Hepatocyte (in vitro differentiated cells): Measurements from ENCODE around the gene ITGA1. TPM values are rescaled to one million over a fixed set of nuclear protein-coding genes. Genes with fewer than 3 reads are reported as not detected.

Source experiments
- DNase-seq: peaks from one replicate; pipeline ENCODE4 v3.0.0-alpha.2; 2016; ENCODE audit warnings: low spot score
- H2AFZ ChIP-seq: fragments of 200-600 bp; sonication (generic); 2 replicates; pipeline ENCODE4 v1.6.0; 2016; ENCODE audit warnings: antibody characterized with exemption, mild to moderate bottlenecking
- H3K27ac ChIP-seq: fragments of 200-600 bp; sonication (generic); 2 replicates; pipeline ENCODE4 v1.5.1; 2016; ENCODE audit warnings: mild to moderate bottlenecking
- H3K27me3 ChIP-seq: fragments of 200-600 bp; sonication (generic); 2 replicates; pipeline ENCODE4 v1.6.1; 2016
- H3K36me3 ChIP-seq: fragments of 200-600 bp; sonication (generic); replicated peaks from 2 replicates; pipeline ENCODE4 v1.5.1; 2016; ENCODE audit warnings: low read depth; ENCODE audit not compliant: insufficient read depth
- H3K4me1 ChIP-seq: fragments of 200-600 bp; sonication (generic); 2 replicates; pipeline ENCODE4 v1.5.1; 2016; ENCODE audit warnings: mild to moderate bottlenecking, moderate library complexity; ENCODE audit not compliant: insufficient read depth
- H3K4me2 ChIP-seq: fragments of 200-600 bp; sonication (generic); 2 replicates; pipeline ENCODE4 v1.6.0; 2016
- H3K4me3 ChIP-seq: fragments of 200-600 bp; sonication (generic); 2 replicates; pipeline ENCODE4 v1.5.1; 2016; ENCODE audit warnings: mild to moderate bottlenecking
- H3K79me2 ChIP-seq: fragments of 200-600 bp; sonication (generic); 2 replicates; pipeline ENCODE4 v1.6.0; 2017; ENCODE audit warnings: mild to moderate bottlenecking
- H3K9me2 ChIP-seq: fragments of 200-600 bp; sonication (generic); replicated peaks from 2 replicates; pipeline ENCODE4 v1.6.0; 2017; ENCODE audit warnings: mild to moderate bottlenecking; ENCODE audit not compliant: insufficient read depth
- H3K9me3 ChIP-seq: fragments of 200-600 bp; sonication (generic); 2 replicates; pipeline ENCODE4 v1.5.1; 2016; ENCODE audit warnings: low read depth, mild to moderate bottlenecking
- H4K20me1 ChIP-seq: fragments of 200-600 bp; sonication (generic); 2 replicates; pipeline ENCODE4 v1.6.0; 2016; ENCODE audit warnings: mild to moderate bottlenecking; ENCODE audit not compliant: insufficient read depth, poor library complexity, severe bottlenecking
- EZH2 ChIP-seq: fragments of 200-600 bp; sonication (generic); IDR thresholded peaks from 2 replicates; pipeline ENCODE4 v1.6.1; 2016; ENCODE audit warnings: antibody characterized with exemption, mild to moderate bottlenecking, borderline replicate concordance
- EZH2phosphoT487 ChIP-seq: fragments of 200-600 bp; sonication (generic); IDR thresholded peaks from one replicate; pipeline ENCODE4 v1.6.1; 2018; ENCODE audit warnings: antibody characterized with exemption, mild to moderate bottlenecking, low read depth, moderate library complexity; ENCODE audit not compliant: unreplicated experiment, severe bottlenecking
- WGBS: methylation state at CpG from one replicate; pipeline ENCODE4 v1.1.6; 2016; ENCODE audit warnings: low lambda C conversion rate; ENCODE audit errors: missing lambda C conversion rate; 5-methylcytosine and 5-hydroxymethylcytosine counted together
- polyA plus RNA-seq: library from polyadenylated mRNA; unstranded; fragments of >200 nt; fragmentation: Nextera tagmentation; extraction: Ambion mirVana; gene quantifications from 2 replicates; pipeline ENCODE4 v1.2.1, GENCODE V29; 2016
- total RNA-seq: library from RNA; depleted of rRNA; stranded (reverse); fragments of >200 nt; gene quantifications from 2 replicates; pipeline ENCODE4 v1.2.3, GENCODE V29; 2014
- TF ChIP-seq, protein P1 (sequence below): fragments of 200-600 bp; sonication (generic); IDR thresholded peaks from 2 replicates; pipeline ENCODE4 v1.5.1; 2016; ENCODE audit warnings: antibody characterized with exemption, mild to moderate bottlenecking; ENCODE audit not compliant: poor library complexity

The ITGA1 gene
- total and polyA plus RNA-seq, 2 experiments from 2014 or later = 15.0 to 40.3 TPM

DNA sequence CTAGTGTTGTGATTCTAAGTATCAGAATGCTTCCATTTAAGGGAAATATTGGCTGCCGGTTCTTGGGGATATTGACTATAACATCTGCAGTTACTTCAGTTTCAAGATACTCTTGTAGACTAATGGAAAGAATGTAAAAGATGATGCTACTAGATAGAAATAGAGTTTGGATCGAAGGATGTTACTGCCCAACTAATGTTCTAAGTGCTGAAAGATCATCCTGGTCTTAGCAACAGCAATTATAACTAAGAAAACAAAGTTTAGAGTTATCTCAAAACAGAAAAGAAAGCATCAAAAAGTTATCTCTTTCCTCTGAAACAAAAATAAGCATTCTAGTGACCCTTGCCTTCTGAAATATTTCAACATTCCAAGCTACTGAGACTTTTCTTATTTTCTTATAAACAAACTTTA lies 49.9 kb downstream of the ITGA1 start:
- H3K9me3 ChIP-seq = no peaks in the 10 kb centered on the region
- H3K4me2 ChIP-seq = no peak overlapping the region
- no peaks in the 10 kb centered on the region for H3K27me3 ChIP-seq
- no peak overlapping the region for H3K4me3 ChIP-seq
- 91% methylated on average over 2 of the region's 2 CpGs for WGBS
- no peak overlapping the region for H2AFZ ChIP-seq
- H4K20me1 ChIP-seq = no peaks in the 10 kb centered on the region
- TF ChIP-seq EZH2 (no peak), EZH2phosphoT487 (no peak)
- TF ChIP-seq, protein P1, sequence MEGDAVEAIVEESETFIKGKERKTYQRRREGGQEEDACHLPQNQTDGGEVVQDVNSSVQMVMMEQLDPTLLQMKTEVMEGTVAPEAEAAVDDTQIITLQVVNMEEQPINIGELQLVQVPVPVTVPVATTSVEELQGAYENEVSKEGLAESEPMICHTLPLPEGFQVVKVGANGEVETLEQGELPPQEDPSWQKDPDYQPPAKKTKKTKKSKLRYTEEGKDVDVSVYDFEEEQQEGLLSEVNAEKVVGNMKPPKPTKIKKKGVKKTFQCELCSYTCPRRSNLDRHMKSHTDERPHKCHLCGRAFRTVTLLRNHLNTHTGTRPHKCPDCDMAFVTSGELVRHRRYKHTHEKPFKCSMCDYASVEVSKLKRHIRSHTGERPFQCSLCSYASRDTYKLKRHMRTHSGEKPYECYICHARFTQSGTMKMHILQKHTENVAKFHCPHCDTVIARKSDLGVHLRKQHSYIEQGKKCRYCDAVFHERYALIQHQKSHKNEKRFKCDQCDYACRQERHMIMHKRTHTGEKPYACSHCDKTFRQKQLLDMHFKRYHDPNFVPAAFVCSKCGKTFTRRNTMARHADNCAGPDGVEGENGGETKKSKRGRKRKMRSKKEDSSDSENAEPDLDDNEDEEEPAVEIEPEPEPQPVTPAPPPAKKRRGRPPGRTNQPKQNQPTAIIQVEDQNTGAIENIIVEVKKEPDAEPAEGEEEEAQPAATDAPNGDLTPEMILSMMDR = no peak
- DNase-seq = no peak
- H3K36me3 ChIP-seq = no peaks in the 10 kb centered on the region
- H3K79me2 ChIP-seq = peaks cover 5% of the 10 kb centered on the region
- no peak overlapping the region for H3K27ac ChIP-seq
- H3K9me2 ChIP-seq = no peaks in the 10 kb centered on the region
- H3K4me1 ChIP-seq = no peaks in the 10 kb centered on the region

DNA sequence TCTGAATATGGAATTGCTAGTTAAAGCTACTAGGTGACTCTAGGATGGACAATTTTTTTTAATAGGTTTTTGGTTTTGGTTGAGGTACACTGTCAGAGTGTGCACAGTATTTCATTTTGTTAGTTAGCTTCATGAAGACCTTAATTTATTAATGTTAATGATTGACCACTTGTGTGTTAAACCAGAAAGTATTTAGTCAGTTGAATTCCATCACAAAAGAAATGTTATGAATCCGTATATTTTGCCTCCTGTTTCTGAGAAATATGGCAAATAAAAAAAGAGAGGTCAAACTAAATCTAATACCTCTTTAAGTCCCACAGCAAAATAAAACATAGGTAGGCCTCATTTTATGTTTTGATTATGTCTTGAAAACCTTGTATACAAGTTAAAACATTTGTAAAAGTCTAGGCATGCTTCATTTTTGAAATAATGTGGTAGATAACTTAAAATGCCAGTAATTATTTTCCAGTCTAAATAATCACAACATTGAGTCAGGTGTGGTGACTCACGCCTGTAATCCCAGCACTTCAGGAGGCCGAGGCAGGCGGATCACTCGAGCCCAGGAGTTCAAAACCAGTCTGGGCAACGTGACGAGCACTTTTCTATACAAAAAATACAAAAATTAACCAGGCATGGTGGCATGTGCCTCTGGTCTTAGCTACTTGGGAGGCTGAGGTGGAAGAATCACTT lies 50.8 kb downstream of the ITGA1 start:
- Histone ChIP-seq H3K4me3 (no peak overlapping the region), H3K9me3 (no peaks in the 10 kb centered on the region), H4K20me1 (no peaks in the 10 kb centered on the region), H2AFZ (no peak overlapping the region), H3K4me1 (no peaks in the 10 kb centered on the region), H3K36me3 (no peaks in the 10 kb centered on the region), H3K4me2 (no peak overlapping the region), H3K27me3 (no peaks in the 10 kb centered on the region), H3K79me2 (peaks cover 8% of the 10 kb centered on the region), H3K9me2 (no peaks in the 10 kb centered on the region), H3K27ac (no peak overlapping the region)
- 87% methylated on average over 7 of the region's 7 CpGs for WGBS
- DNase-seq = no peak
- no peak for TF ChIP-seq EZH2
- no peak for TF ChIP-seq EZH2phosphoT487
- TF ChIP-seq, protein P1 = no peak

DNA sequence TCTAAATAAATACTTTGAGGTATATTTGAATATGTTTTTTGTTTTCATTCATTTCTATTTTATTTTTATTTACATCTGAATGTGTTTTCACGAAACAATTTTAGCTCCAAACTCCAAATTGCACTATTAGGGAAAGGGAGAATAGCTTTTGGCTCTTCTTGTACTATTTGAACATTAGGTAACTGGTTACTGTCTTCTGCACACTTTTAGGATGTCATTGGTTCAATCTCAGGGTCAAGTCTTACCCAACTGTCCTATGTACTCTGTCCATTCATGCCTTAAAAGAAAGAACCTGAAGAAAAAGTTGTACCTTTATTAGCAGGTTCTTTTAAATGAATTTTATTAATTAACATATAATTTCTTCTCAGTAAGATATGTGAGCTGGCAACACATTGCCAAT lies 51.6 kb downstream of the ITGA1 start:
- Histone ChIP-seq H3K4me1 (no peaks in the 10 kb centered on the region), H4K20me1 (no peaks in the 10 kb centered on the region), H3K4me3 (no peak overlapping the region), H3K79me2 (peaks cover 5% of the 10 kb centered on the region), H3K9me3 (no peaks in the 10 kb centered on the region), H3K27ac (no peak overlapping the region), H2AFZ (no peak overlapping the region), H3K36me3 (no peaks in the 10 kb centered on the region), H3K4me2 (no peak overlapping the region), H3K9me2 (no peaks in the 10 kb centered on the region), H3K27me3 (no peaks in the 10 kb centered on the region)
- no peak for DNase-seq
- TF ChIP-seq, protein P1 = no peak
- TF ChIP-seq EZH2phosphoT487 (no peak), EZH2 (no peak)
- WGBS = 100% methylated on average over 1 of the region's 1 CpG
